ENCODE data around the gene GAS2.

The GAS2 gene

GRCh38 chr11:22711071-22711770 is 44.8 kb downstream of the GAS2 start:
- H3K27ac ChIP-seq: no peak overlapping the region
- no peaks in the 10 kb centered on the region for H3K4me1 ChIP-seq
- H3K36me3 ChIP-seq: no peaks in the 10 kb centered on the region
- TF ChIP-seq Cebpa-rat (IDR thresholded peaks at IDR 0.05): no peak
- H3K9ac ChIP-seq: no peak overlapping the region
- H3K4me3 ChIP-seq: no peak overlapping the region
- no peaks in the 10 kb centered on the region for H4K20me1 ChIP-seq
- H3K4me2 ChIP-seq: no peak overlapping the region
- no peaks in the 10 kb centered on the region for H3K9me3 ChIP-seq (replicated peaks in 1 of 11)
- H3K27me3 ChIP-seq: no peaks in the 10 kb centered on the region

- H3K9ac ChIP-seq: no peak overlapping the region
- no peaks in the 10 kb centered on the region for H4K20me1 ChIP-seq
- no peaks in the 10 kb centered on the region for H3K9me3 ChIP-seq (replicated peaks in 1 of 11)
- no peak overlapping the region for H3K4me3 ChIP-seq
- no peaks in the 10 kb centered on the region for H3K4me1 ChIP-seq
- H3K27ac ChIP-seq: no peak overlapping the region
- no peak overlapping the region for H3K4me2 ChIP-seq
- TF ChIP-seq Cebpa-rat (IDR thresholded peaks at IDR 0.05): no peak
- no peaks in the 10 kb centered on the region for H3K27me3 ChIP-seq
- H3K36me3 ChIP-seq: no peaks in the 10 kb centered on the region
Measured at GRCh38 chr11:22711880-22712279, 45.5 kb downstream of the GAS2 start.

DNA sequence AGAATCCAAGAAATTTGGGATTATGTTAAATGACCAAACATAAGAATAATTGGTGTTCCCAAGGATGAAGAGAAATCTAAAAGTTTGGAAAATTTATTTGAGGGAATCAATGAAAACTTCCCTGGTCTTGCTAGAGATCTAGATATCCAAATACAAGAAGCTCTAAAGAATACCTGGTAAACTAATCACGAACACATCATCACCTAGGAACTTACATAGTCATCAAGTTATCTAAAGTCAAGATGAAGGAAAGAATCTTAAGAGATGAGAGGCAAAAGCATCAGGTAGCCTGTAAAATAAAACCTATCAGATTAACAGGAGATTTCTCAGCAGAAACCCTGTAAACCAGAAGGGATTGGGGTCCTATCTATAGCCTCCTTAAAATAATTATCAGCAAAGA is 46.9 kb downstream of the GAS2 start:
- no peak for TF ChIP-seq Cebpa-rat (IDR thresholded peaks at IDR 0.05)
- Histone ChIP-seq H4K20me1 (no peaks in the 10 kb centered on the region), H3K4me1 (no peaks in the 10 kb centered on the region), H3K9me3 (replicated peaks in 1 of 11) (no peaks in the 10 kb centered on the region), H3K9ac (no peak overlapping the region), H3K27me3 (no peaks in the 10 kb centered on the region), H3K36me3 (no peaks in the 10 kb centered on the region), H3K27ac (no peak overlapping the region), H3K4me3 (no peak overlapping the region), H3K4me2 (no peak overlapping the region)

DNA sequence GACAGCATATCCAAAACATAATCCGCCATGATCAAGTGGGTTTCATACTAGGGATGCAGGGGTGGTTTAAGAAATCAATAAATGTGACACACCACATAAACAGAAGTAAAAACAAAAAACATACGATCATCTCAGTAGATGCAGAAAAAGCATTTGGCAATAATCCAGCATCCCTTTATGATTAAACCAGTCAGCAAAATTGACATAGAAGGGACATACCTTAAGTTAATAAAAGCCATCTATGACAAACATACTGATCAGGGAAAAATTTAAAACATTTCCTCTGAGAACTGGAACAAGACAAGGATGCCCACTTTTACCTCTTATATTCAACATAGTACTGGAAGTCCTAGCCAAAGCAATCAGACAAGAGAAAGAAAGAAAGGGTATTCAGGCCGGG is 49.6 kb downstream of the GAS2 start:
- Histone ChIP-seq H3K4me3 (no peak overlapping the region), H3K9me3 (replicated peaks in 1 of 11) (no peaks in the 10 kb centered on the region)

GRCh38 chr11:22720457-22720856 is 54.0 kb downstream of the GAS2 start:
- Histone ChIP-seq H3K36me3 (no peaks in the 10 kb centered on the region), H3K9me3 (replicated peaks in 1 of 11) (no peaks in the 10 kb centered on the region), H3K4me1 (no peaks in the 10 kb centered on the region), H3K9ac (no peak overlapping the region), H3K27ac (no peak overlapping the region), H3K4me3 (no peak overlapping the region), H3K27me3 (no peaks in the 10 kb centered on the region), H4K20me1 (no peaks in the 10 kb centered on the region), H3K4me2 (no peak overlapping the region)
- TF ChIP-seq Cebpa-rat (IDR thresholded peaks at IDR 0.05): no peak

More for the DNA sequence above, 49.6 kb downstream of the GAS2 start:
- Histone ChIP-seq H3K36me3 (no peaks in the 10 kb centered on the region), H3K27me3 (no peaks in the 10 kb centered on the region), H3K4me2 (no peak overlapping the region), H4K20me1 (no peaks in the 10 kb centered on the region), H3K27ac (no peak overlapping the region), H3K4me1 (no peaks in the 10 kb centered on the region), H3K9ac (no peak overlapping the region)
- TF ChIP-seq Cebpa-rat (IDR thresholded peaks at IDR 0.05): no peak

DNA sequence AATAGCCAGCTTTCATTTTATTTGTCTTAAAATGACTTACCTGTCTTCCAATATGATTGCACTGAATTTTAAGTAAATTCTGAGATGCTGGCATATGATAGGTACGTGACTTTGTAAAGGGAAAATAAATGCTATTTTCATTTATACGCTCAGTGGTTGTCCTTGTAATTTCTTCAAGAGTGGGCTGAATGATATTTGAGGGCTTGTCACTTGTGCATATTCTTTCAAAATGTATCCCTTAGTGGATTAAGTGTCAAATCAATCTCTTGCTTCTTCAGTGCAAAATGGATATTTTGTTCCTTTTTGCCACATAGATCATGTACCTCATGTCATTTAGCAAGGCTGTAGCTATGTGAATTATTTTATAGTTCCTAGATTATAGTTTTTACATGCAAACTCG is 56.9 kb downstream of the GAS2 start:
- Histone ChIP-seq H3K4me1 (no peaks in the 10 kb centered on the region), H4K20me1 (no peaks in the 10 kb centered on the region), H3K9me3 (replicated peaks in 1 of 11) (no peaks in the 10 kb centered on the region), H3K27me3 (no peaks in the 10 kb centered on the region), H3K27ac (no peak overlapping the region), H3K4me2 (no peak overlapping the region), H3K36me3 (no peaks in the 10 kb centered on the region), H3K9ac (no peak overlapping the region), H3K4me3 (no peak overlapping the region)
- TF ChIP-seq Cebpa-rat (IDR thresholded peaks at IDR 0.05): no peak

- H3K27me3 ChIP-seq: no peaks in the 10 kb centered on the region
- H3K36me3 ChIP-seq: no peaks in the 10 kb centered on the region
- H4K20me1 ChIP-seq: no peaks in the 10 kb centered on the region
- no peak for TF ChIP-seq Cebpa-rat (IDR thresholded peaks at IDR 0.05)
- no peak overlapping the region for H3K4me2 ChIP-seq
- H3K9ac ChIP-seq: no peak overlapping the region
- H3K9me3 ChIP-seq (replicated peaks in 1 of 11): no peaks in the 10 kb centered on the region
- H3K27ac ChIP-seq: no peak overlapping the region
- H3K4me3 ChIP-seq: no peak overlapping the region
- no peaks in the 10 kb centered on the region for H3K4me1 ChIP-seq
Measured at GRCh38 chr11:22725079-22725478, 58.7 kb downstream of the GAS2 start.

- H3K4me2 ChIP-seq: no peak overlapping the region
- H3K27ac ChIP-seq: no peak overlapping the region
- no peak overlapping the region for H3K9ac ChIP-seq
- no peak overlapping the region for H3K4me3 ChIP-seq
- no peak for TF ChIP-seq Cebpa-rat (IDR thresholded peaks at IDR 0.05)
- no peaks in the 10 kb centered on the region for H3K4me1 ChIP-seq
- no peaks in the 10 kb centered on the region for H3K9me3 ChIP-seq (replicated peaks in 1 of 11)
- no peaks in the 10 kb centered on the region for H4K20me1 ChIP-seq
- H3K36me3 ChIP-seq: no peaks in the 10 kb centered on the region
- H3K27me3 ChIP-seq: no peaks in the 10 kb centered on the region
Measured at GRCh38 chr11:22728600-22729389, 62.4 kb downstream of the GAS2 start.

DNA sequence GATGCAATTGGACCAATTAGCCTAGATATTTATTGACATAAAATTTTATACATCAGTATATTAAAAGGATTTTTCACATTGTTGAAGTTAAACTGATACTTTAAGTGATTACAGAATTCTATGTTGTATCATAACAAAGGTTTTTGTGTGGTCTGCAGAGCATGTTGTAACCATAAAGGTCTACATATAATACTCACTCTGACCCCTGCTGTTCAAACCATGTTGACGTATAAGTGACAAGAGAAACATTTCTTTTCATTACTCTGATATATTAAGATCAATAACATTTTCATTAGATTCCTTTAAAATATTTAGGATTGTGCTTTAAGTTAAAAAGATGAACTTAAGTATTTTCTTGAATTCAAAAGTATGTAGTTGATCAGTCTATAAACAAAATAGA is 63.9 kb downstream of the GAS2 start:
- no peak overlapping the region for H3K27ac ChIP-seq
- H3K9me3 ChIP-seq (replicated peaks in 1 of 11): no peaks in the 10 kb centered on the region
- TF ChIP-seq Cebpa-rat (IDR thresholded peaks at IDR 0.05): no peak
- H3K4me1 ChIP-seq: no peaks in the 10 kb centered on the region
- H4K20me1 ChIP-seq: no peaks in the 10 kb centered on the region
- H3K27me3 ChIP-seq: no peaks in the 10 kb centered on the region
- H3K4me3 ChIP-seq: no peak overlapping the region
- no peak overlapping the region for H3K9ac ChIP-seq
- H3K4me2 ChIP-seq: no peak overlapping the region
- H3K36me3 ChIP-seq: no peaks in the 10 kb centered on the region

DNA sequence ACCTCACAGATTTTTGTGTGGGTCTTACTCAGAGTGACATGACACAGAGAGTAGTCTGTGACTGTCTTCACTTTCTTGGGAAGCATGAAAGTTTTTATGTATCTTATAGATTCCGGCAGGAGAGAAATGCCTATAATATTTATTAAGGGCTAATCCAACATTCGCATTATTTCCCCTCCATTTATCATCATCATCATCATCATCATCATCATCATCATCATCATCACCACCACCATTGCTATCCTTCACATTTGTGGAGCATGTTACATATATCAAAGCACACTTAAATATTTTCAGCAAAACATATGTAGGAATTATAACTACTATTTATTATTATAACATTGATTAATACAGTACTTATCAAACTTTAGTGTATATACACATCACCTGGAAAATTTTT is 66.2 kb downstream of the GAS2 start:
- Histone ChIP-seq H3K36me3 (no peaks in the 10 kb centered on the region), H3K4me3 (no peak overlapping the region), H3K4me2 (no peak overlapping the region), H4K20me1 (no peaks in the 10 kb centered on the region), H3K27ac (no peak overlapping the region), H3K9me3 (replicated peaks in 1 of 11) (no peaks in the 10 kb centered on the region), H3K4me1 (no peaks in the 10 kb centered on the region), H3K27me3 (no peaks in the 10 kb centered on the region), H3K9ac (no peak overlapping the region)
- no peak for TF ChIP-seq Cebpa-rat (IDR thresholded peaks at IDR 0.05)

All from BLaER1 treated with 17β-estradiol and CSF1 and Interleukin-3, amounts not matched to agents 10 nM and 100 nM (cell line).